Measurements from ENCODE around the gene SYT11. TPM values are rescaled to one million over a fixed set of nuclear protein-coding genes. Genes with fewer than 3 reads are reported as not detected.
"Not testable (repeated sequence)": the region's sequence is repeated elsewhere in the genome, so short reads cannot be mapped to it uniquely, and the experiment has no call there.

Gene SYT11
- total and polyA plus RNA-seq, 4 donors: 118 to 384 (median 288) TPM

- Histone ChIP-seq H3K27ac (ENCODE audit: low read depth, low read length) (peak overlapping the region; percentile 92), H3K4me3 (ENCODE audit: low read depth, low read length) (no peak overlapping the region), H3K27me3 (ENCODE audit: control insufficient read depth, insufficient read depth, low read length) (no peaks in the 10 kb centered on the region), H3K9me3 (ENCODE audit: control insufficient read depth, insufficient read depth, low read length) (no peaks in the 10 kb centered on the region), H3K36me3 (ENCODE audit: control insufficient read depth, insufficient read depth, low read length) (peaks cover 36% of the 10 kb centered on the region), H3K4me1 (ENCODE audit: control insufficient read depth, insufficient read depth, low read length) (peaks cover 14% of the 10 kb centered on the region)
- WGBS (ENCODE audit: insufficient coverage): 75% methylated on average over 6 of the region's 10 CpGs
- peak in 1 of 6 donors; percentile 15 for DNase-seq (ENCODE audit: low read depth in 4 of 6, low spot score in 6 of 6)
Measured at GRCh38 chr1:155893389-155894142, 34.2 kb downstream of the SYT11 start.

GRCh38 chr1:155895617-155896016 lies 36.2 kb downstream of the SYT11 start:
- WGBS (ENCODE audit: insufficient coverage): 100% methylated on average over 1 of the region's 6 CpGs
- H3K27me3 ChIP-seq (ENCODE audit: control insufficient read depth, insufficient read depth, low read length); H3K9me3 ChIP-seq (ENCODE audit: control insufficient read depth, insufficient read depth, low read length); DNase-seq (ENCODE audit: low read depth in 4 of 6, low spot score in 6 of 6); H3K4me3 ChIP-seq (ENCODE audit: low read depth, low read length); H3K27ac ChIP-seq (ENCODE audit: low read depth, low read length): not testable (repeated sequence)
- Histone ChIP-seq H3K4me1 (ENCODE audit: control insufficient read depth, insufficient read depth, low read length) (peaks cover 14% of the 10 kb centered on the region), H3K36me3 (ENCODE audit: control insufficient read depth, insufficient read depth, low read length) (peaks cover 29% of the 10 kb centered on the region)

GRCh38 chr1:155896476-155896875 lies 37.1 kb downstream of the SYT11 start:
- H3K4me3 ChIP-seq (ENCODE audit: low read depth, low read length); H3K27ac ChIP-seq (ENCODE audit: low read depth, low read length); H3K9me3 ChIP-seq (ENCODE audit: control insufficient read depth, insufficient read depth, low read length); H3K27me3 ChIP-seq (ENCODE audit: control insufficient read depth, insufficient read depth, low read length); DNase-seq (ENCODE audit: low read depth in 4 of 6, low spot score in 6 of 6): not testable (repeated sequence)
- Histone ChIP-seq H3K36me3 (ENCODE audit: control insufficient read depth, insufficient read depth, low read length) (peaks cover 32% of the 10 kb centered on the region), H3K4me1 (ENCODE audit: control insufficient read depth, insufficient read depth, low read length) (peaks cover 14% of the 10 kb centered on the region)
- 97% methylated on average over 4 of the region's 8 CpGs for WGBS (ENCODE audit: insufficient coverage)

DNA sequence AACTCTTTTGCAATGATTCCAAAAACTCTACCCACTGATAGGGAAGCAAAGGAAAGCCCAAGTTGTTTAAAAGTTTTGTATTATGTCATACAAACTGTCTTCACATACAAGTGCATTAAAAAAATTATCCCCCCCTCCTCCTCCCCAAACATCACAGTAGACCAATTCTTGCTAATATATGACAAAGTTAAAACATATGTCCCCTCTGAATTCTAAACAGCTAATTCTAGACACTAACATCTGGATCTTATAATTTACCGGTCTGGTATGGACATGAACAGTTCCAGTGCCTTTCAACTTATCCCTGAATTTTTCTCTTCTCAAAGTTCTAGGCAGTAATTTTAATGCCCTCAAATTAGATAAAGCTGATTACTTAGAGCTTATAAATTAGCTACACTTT lies 38.4 kb downstream of the SYT11 start:
- no peaks in the 10 kb centered on the region for H3K9me3 ChIP-seq (ENCODE audit: control insufficient read depth, insufficient read depth, low read length)
- H3K4me1 ChIP-seq (ENCODE audit: control insufficient read depth, insufficient read depth, low read length): peaks cover 8% of the 10 kb centered on the region
- no peaks in the 10 kb centered on the region for H3K27me3 ChIP-seq (ENCODE audit: control insufficient read depth, insufficient read depth, low read length)
- no peak for DNase-seq (ENCODE audit: low read depth in 4 of 6, low spot score in 6 of 6)
- H3K27ac ChIP-seq (ENCODE audit: low read depth, low read length): no peak overlapping the region
- H3K4me3 ChIP-seq (ENCODE audit: low read depth, low read length): no peak overlapping the region
- H3K36me3 ChIP-seq (ENCODE audit: control insufficient read depth, insufficient read depth, low read length): peaks cover 36% of the 10 kb centered on the region
- no CpG with 5 or more reads among the region's 1 CpG for WGBS (ENCODE audit: insufficient coverage)

GRCh38 chr1:155898888-155899287 lies 39.5 kb downstream of the SYT11 start:
- Histone ChIP-seq H3K4me1 (ENCODE audit: control insufficient read depth, insufficient read depth, low read length) (peaks cover 3% of the 10 kb centered on the region), H3K36me3 (ENCODE audit: control insufficient read depth, insufficient read depth, low read length) (peaks cover 42% of the 10 kb centered on the region), H3K4me3 (ENCODE audit: low read depth, low read length) (no peak overlapping the region), H3K9me3 (ENCODE audit: control insufficient read depth, insufficient read depth, low read length) (no peaks in the 10 kb centered on the region), H3K27ac (ENCODE audit: low read depth, low read length) (no peak overlapping the region), H3K27me3 (ENCODE audit: control insufficient read depth, insufficient read depth, low read length) (no peaks in the 10 kb centered on the region)
- DNase-seq (ENCODE audit: low read depth in 4 of 6, low spot score in 6 of 6): no peak
- 100% methylated on average over 1 of the region's 2 CpGs for WGBS (ENCODE audit: insufficient coverage)

DNA sequence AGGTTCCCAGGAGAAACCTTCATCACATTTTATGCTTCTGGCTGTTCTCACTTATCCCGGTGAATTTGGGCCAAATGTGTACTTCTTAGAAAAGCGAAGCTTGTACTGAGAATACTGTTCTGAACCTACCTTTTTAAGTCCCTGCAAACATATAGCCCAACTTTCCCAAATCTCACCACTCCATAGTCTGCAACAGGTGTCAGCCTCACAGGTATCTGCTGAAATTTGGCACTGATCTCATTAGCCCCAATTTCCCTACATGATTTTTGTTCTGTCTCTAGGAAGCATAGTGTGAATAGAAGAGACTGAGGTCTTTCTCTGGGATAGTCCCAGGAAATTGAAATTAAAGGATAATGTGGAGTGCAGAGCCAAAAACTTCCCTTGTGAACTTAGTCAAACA lies 40.3 kb downstream of the SYT11 start:
- Histone ChIP-seq H3K4me1 (ENCODE audit: control insufficient read depth, insufficient read depth, low read length) (no peaks in the 10 kb centered on the region), H3K4me3 (ENCODE audit: low read depth, low read length) (no peak overlapping the region), H3K27ac (ENCODE audit: low read depth, low read length) (no peak overlapping the region), H3K9me3 (ENCODE audit: control insufficient read depth, insufficient read depth, low read length) (no peaks in the 10 kb centered on the region), H3K36me3 (ENCODE audit: control insufficient read depth, insufficient read depth, low read length) (peaks cover 47% of the 10 kb centered on the region), H3K27me3 (ENCODE audit: control insufficient read depth, insufficient read depth, low read length) (no peaks in the 10 kb centered on the region)
- no peak for DNase-seq (ENCODE audit: low read depth in 4 of 6, low spot score in 6 of 6)
- WGBS (ENCODE audit: insufficient coverage): 81% methylated on average over 2 of the region's 2 CpGs

GRCh38 chr1:155900161-155900560 lies 40.8 kb downstream of the SYT11 start:
- no peak overlapping the region for H3K27ac ChIP-seq (ENCODE audit: low read depth, low read length)
- no peaks in the 10 kb centered on the region for H3K27me3 ChIP-seq (ENCODE audit: control insufficient read depth, insufficient read depth, low read length)
- DNase-seq (ENCODE audit: low read depth in 4 of 6, low spot score in 6 of 6): no peak
- no peaks in the 10 kb centered on the region for H3K4me1 ChIP-seq (ENCODE audit: control insufficient read depth, insufficient read depth, low read length)
- no peak overlapping the region for H3K4me3 ChIP-seq (ENCODE audit: low read depth, low read length)
- 73% methylated on average over 1 of the region's 4 CpGs for WGBS (ENCODE audit: insufficient coverage)
- no peaks in the 10 kb centered on the region for H3K9me3 ChIP-seq (ENCODE audit: control insufficient read depth, insufficient read depth, low read length)
- H3K36me3 ChIP-seq (ENCODE audit: control insufficient read depth, insufficient read depth, low read length): peaks cover 52% of the 10 kb centered on the region

GRCh38 chr1:155904261-155904660 lies 44.9 kb downstream of the SYT11 start:
- WGBS (ENCODE audit: insufficient coverage): 98% methylated on average over 8 of the region's 12 CpGs
- Histone ChIP-seq H3K9me3 (ENCODE audit: control insufficient read depth, insufficient read depth, low read length) (no peaks in the 10 kb centered on the region), H3K4me1 (ENCODE audit: control insufficient read depth, insufficient read depth, low read length) (no peaks in the 10 kb centered on the region), H3K4me3 (ENCODE audit: low read depth, low read length) (no peak overlapping the region), H3K27ac (ENCODE audit: low read depth, low read length) (no peak overlapping the region), H3K36me3 (ENCODE audit: control insufficient read depth, insufficient read depth, low read length) (peaks cover 66% of the 10 kb centered on the region), H3K27me3 (ENCODE audit: control insufficient read depth, insufficient read depth, low read length) (no peaks in the 10 kb centered on the region)
- no peak for DNase-seq (ENCODE audit: low read depth in 4 of 6, low spot score in 6 of 6)

- H3K9me3 ChIP-seq (ENCODE audit: control insufficient read depth, insufficient read depth, low read length): no peaks in the 10 kb centered on the region
- peaks cover 46% of the 10 kb centered on the region for H3K36me3 ChIP-seq (ENCODE audit: control insufficient read depth, insufficient read depth, low read length)
- no peak overlapping the region for H3K4me3 ChIP-seq (ENCODE audit: low read depth, low read length)
- H3K27me3 ChIP-seq (ENCODE audit: control insufficient read depth, insufficient read depth, low read length): no peaks in the 10 kb centered on the region
- DNase-seq (ENCODE audit: low read depth in 4 of 6, low spot score in 6 of 6): peak in 1 of 6 donors; percentile 14
- WGBS (ENCODE audit: insufficient coverage): 67% methylated on average over 1 of the region's 4 CpGs
- no peak overlapping the region for H3K27ac ChIP-seq (ENCODE audit: low read depth, low read length)
- H3K4me1 ChIP-seq (ENCODE audit: control insufficient read depth, insufficient read depth, low read length): no peaks in the 10 kb centered on the region
Measured at GRCh38 chr1:155909894-155910293, 50.5 kb downstream of the SYT11 start.

GRCh38 chr1:155910621-155911121 lies 51.3 kb downstream of the SYT11 start:
- WGBS (ENCODE audit: insufficient coverage): 0% methylated on average over 6 of the region's 11 CpGs
- H3K36me3 ChIP-seq (ENCODE audit: control insufficient read depth, insufficient read depth, low read length): peaks cover 49% of the 10 kb centered on the region
- DNase-seq (ENCODE audit: low read depth in 4 of 6, low spot score in 6 of 6): peak in 3 of 6 donors; percentile 25 to 67 (median 65)
- H3K9me3 ChIP-seq (ENCODE audit: control insufficient read depth, insufficient read depth, low read length): no peaks in the 10 kb centered on the region
- H3K27me3 ChIP-seq (ENCODE audit: control insufficient read depth, insufficient read depth, low read length): no peaks in the 10 kb centered on the region
- H3K4me3 ChIP-seq (ENCODE audit: low read depth, low read length): peak overlapping the region; percentile 62
- H3K27ac ChIP-seq (ENCODE audit: low read depth, low read length): peak overlapping the region; percentile 87
- no peaks in the 10 kb centered on the region for H3K4me1 ChIP-seq (ENCODE audit: control insufficient read depth, insufficient read depth, low read length)

Data from spinal cord (tissue), 10 donors.